Neuronal stem cell (in vitro differentiated cells): ENCODE results near the gene PALMD.

Experiments used
- DNase-seq: peaks from one replicate; pipeline ENCODE4 v3.0.0-alpha.2; 2013; ENCODE audit warnings: low spot score
- H2AFZ ChIP-seq: one replicate; pipeline ENCODE4 v1.6.1; 2013; ENCODE audit warnings: mild to moderate bottlenecking, low read length, inconsistent platforms
- H2AK5ac ChIP-seq: 2 replicates; pipeline ENCODE4 v1.6.1; 2013; ENCODE audit warnings: low read depth, mild to moderate bottlenecking, inconsistent platforms, low read length, moderate library complexity, mixed read lengths
- H2BK120ac ChIP-seq: 2 replicates; pipeline ENCODE4 v1.6.1; 2013; ENCODE audit warnings: low read depth, mild to moderate bottlenecking, inconsistent platforms, low read length, moderate library complexity, mixed read lengths
- H2BK12ac ChIP-seq: one replicate; pipeline ENCODE4 v1.6.1; 2013; ENCODE audit warnings: low read length, inconsistent platforms
- H2BK15ac ChIP-seq: 2 replicates; pipeline ENCODE4 v1.6.1; 2013; ENCODE audit warnings: mild to moderate bottlenecking, low read length, inconsistent platforms, mixed read lengths
- H2BK5ac ChIP-seq: one replicate; pipeline ENCODE4 v1.6.1; 2013; ENCODE audit warnings: inconsistent platforms, mild to moderate bottlenecking, low read length, moderate library complexity
- H3K14ac ChIP-seq: one replicate; pipeline ENCODE4 v1.6.1; 2013; ENCODE audit warnings: low read length, inconsistent platforms
- H3K18ac ChIP-seq: 2 replicates; pipeline ENCODE4 v1.6.1; 2013; ENCODE audit warnings: low read length, inconsistent platforms
- H3K23ac ChIP-seq: 2 replicates; pipeline ENCODE4 v1.6.1; 2013; ENCODE audit warnings: low read depth, mild to moderate bottlenecking, mixed read lengths, low read length, inconsistent platforms; ENCODE audit not compliant: poor library complexity
- H3K27ac ChIP-seq: replicated peaks from 3 replicates; pipeline ENCODE4 v1.5.1; 2013; ENCODE audit warnings: low read length, inconsistent platforms
- H3K27me3 ChIP-seq, 3 experiments: 2 replicates each; pipeline ENCODE4 v1.6.1; 2013; ENCODE audit warnings: low read length in 3 of 3, mild to moderate bottlenecking in 2 of 3, inconsistent platforms in 1 of 3, low read depth in 1 of 3, mixed read lengths in 1 of 3, moderate library complexity in 1 of 3; ENCODE audit not compliant: control insufficient read depth in 3 of 3, insufficient read depth in 3 of 3
- H3K36me3 ChIP-seq, 2 donors: replicated peaks in 1 of 2; 2 replicates each; pipeline ENCODE4 v1.6.1; 2013; ENCODE audit warnings: low read length in 2 of 2; ENCODE audit not compliant: control insufficient read depth in 2 of 2, insufficient read depth in 2 of 2
- H3K4ac ChIP-seq: 2 replicates; pipeline ENCODE4 v1.6.1; 2013; ENCODE audit warnings: inconsistent platforms, mild to moderate bottlenecking, low read length, moderate library complexity
- H3K4me1 ChIP-seq, 2 donors: 1 replicate in 1 of 2; 2 replicates in 1 of 2; pipeline ENCODE4 v1.6.1; 2013; ENCODE audit warnings: low read length in 2 of 2, low read depth in 1 of 2; ENCODE audit not compliant: control insufficient read depth in 2 of 2, insufficient read depth in 1 of 2
- H3K4me2 ChIP-seq: one replicate; pipeline ENCODE4 v1.6.1; 2013; ENCODE audit warnings: mild to moderate bottlenecking, low read length, inconsistent platforms; ENCODE audit not compliant: insufficient read depth, poor library complexity, severe bottlenecking
- H3K4me3 ChIP-seq, 2 donors: 2 replicates each; pipeline ENCODE4 v1.5.1; 2013; ENCODE audit warnings: low read length in 2 of 2, mild to moderate bottlenecking in 2 of 2, inconsistent platforms in 1 of 2, moderate library complexity in 1 of 2
- H3K79me1 ChIP-seq: one replicate; pipeline ENCODE4 v1.6.1; 2013; ENCODE audit warnings: low read depth, mild to moderate bottlenecking, inconsistent platforms, low read length, moderate library complexity
- H3K9ac ChIP-seq: one replicate; pipeline ENCODE4 v1.6.1; 2013; ENCODE audit warnings: mild to moderate bottlenecking, low read depth, low read length, inconsistent platforms; ENCODE audit not compliant: poor library complexity
- H3K9me3 ChIP-seq, 2 donors: replicated peaks in 1 of 2; 2 replicates each; pipeline versions ENCODE3 to v1.6.1; 2013; ENCODE audit warnings: low read length in 2 of 2, mild to moderate bottlenecking in 2 of 2, inconsistent platforms in 1 of 2, low read depth in 1 of 2, mixed read lengths in 1 of 2, moderate library complexity in 1 of 2; ENCODE audit not compliant: control insufficient read depth in 2 of 2, insufficient read depth in 1 of 2
- H4K8ac ChIP-seq: one replicate; pipeline ENCODE4 v1.6.1; 2013; ENCODE audit warnings: low read depth, mild to moderate bottlenecking, inconsistent platforms, low read length, moderate library complexity
- H4K91ac ChIP-seq: one replicate; pipeline ENCODE4 v1.6.1; 2013; ENCODE audit warnings: low read length, low read depth, mild to moderate bottlenecking, inconsistent platforms; ENCODE audit not compliant: poor library complexity
- WGBS, 2 donors: extraction: QIAGEN DNeasy Blood & Tissue Kit; methylation state at CpG; one replicate each; pipeline ENCODE4 v1.1.7; 2013; ENCODE audit warnings: missing lambda C conversion rate in 2 of 2, mixed read lengths in 1 of 2; ENCODE audit not compliant: insufficient read length in 2 of 2, insufficient replicate concordance in 1 of 2; ENCODE audit errors: extremely low coverage in 2 of 2; 5-methylcytosine and 5-hydroxymethylcytosine counted together

Gene PALMD

GRCh38 chr1:99657213-99658030, 11.5 kb downstream of the PALMD start:
- Histone ChIP-seq H2AFZ (no peak overlapping the region), H2AK5ac (no peak overlapping the region), H3K4me3 (no peak overlapping the region), H3K18ac (no peak overlapping the region), H3K36me3 (no peaks in the 10 kb centered on the region), H3K79me1 (no peaks in the 10 kb centered on the region), H3K9me3 (no peaks in the 10 kb centered on the region), H3K27me3 (no peaks in the 10 kb centered on the region), H2BK120ac (no peak overlapping the region), H3K9ac (no peak overlapping the region), H2BK15ac (no peak overlapping the region), H2BK5ac (no peak overlapping the region), H3K4me2 (no peak overlapping the region), H4K8ac (no peak overlapping the region), H3K4ac (no peak overlapping the region), H3K27ac (no peak overlapping the region), H3K4me1 (peaks cover 3 to 8% of the 10 kb centered on the region in 2 donors), H3K23ac (no peak overlapping the region), H2BK12ac (no peak overlapping the region), H3K14ac (no peak overlapping the region), H4K91ac (no peak overlapping the region)
- WGBS, 2 donors = no CpG with 5 or more reads among the region's 5 CpGs
- DNase-seq = no peak

- H3K27ac ChIP-seq = no peak overlapping the region
- H3K9ac ChIP-seq = no peak overlapping the region
- no peak overlapping the region for H2AFZ ChIP-seq
- no peaks in the 10 kb centered on the region for H3K27me3 ChIP-seq
- H3K4me2 ChIP-seq = no peak overlapping the region
- H2BK12ac ChIP-seq = no peak overlapping the region
- no peaks in the 10 kb centered on the region for H3K36me3 ChIP-seq
- no peak overlapping the region for H3K4me3 ChIP-seq
- H2BK15ac ChIP-seq = no peak overlapping the region
- no peak overlapping the region for H3K18ac ChIP-seq
- H3K4ac ChIP-seq = no peak overlapping the region
- no CpG with 5 or more reads among the region's 3 CpGs for WGBS, 2 donors
- no peak overlapping the region for H2BK120ac ChIP-seq
- no peak overlapping the region for H4K91ac ChIP-seq
- H2AK5ac ChIP-seq = no peak overlapping the region
- DNase-seq = no peak
- no peaks in the 10 kb centered on the region for H3K79me1 ChIP-seq
- H3K9me3 ChIP-seq = no peaks in the 10 kb centered on the region
- H3K14ac ChIP-seq = no peak overlapping the region
- no peak overlapping the region for H2BK5ac ChIP-seq
- peaks cover 6 to 7% of the 10 kb centered on the region in 2 donors for H3K4me1 ChIP-seq
- H4K8ac ChIP-seq = no peak overlapping the region
- no peak overlapping the region for H3K23ac ChIP-seq
These were observed 12.0 kb downstream of the PALMD start for GRCh38 chr1:99658031-99658290.

DNA sequence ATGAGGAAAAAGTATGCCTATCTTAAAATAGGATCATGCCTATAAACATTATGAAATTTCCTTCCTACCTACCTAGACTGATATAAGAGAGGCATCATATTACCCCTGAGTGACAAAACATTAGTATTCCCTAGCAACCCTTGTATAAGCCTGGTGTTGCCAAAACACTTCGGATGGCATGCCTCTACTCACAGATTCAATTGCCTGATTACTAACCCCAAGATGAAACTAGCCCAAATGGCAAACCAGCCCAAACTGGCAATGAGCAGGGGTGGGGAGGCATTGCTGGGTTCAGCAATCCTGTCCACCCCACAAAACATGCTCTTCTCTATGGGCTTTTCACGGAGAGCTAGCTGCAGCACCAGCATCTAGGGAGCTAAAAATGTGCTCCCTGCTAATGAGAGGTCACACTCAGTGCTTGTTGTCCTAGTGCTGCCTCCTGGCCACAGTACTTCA, 13.9 kb downstream of the PALMD start:
- Histone ChIP-seq H3K4me3 (no peak overlapping the region), H3K27ac (no peak overlapping the region)
- no peak for DNase-seq

DNA sequence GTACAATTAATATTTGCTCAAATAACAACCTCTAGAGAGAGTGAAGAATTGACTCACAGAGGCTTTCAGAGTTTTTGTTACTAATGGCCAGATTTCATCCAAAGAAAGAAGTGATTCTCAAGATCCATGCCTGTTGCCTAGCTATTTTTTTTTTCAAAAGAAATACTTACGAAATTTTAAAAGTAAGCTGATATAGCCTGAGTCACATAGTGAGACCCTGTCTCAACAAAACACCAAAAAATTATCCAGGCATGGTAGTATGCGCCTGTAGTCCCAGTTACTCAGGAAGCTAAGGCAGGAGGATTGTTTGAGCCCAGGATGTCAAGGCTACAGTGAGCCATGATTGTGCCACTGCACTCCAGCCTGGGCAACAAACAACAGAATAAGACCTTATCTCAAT, 14.6 kb downstream of the PALMD start:
- WGBS, 2 donors = no CpG with 5 or more reads among the region's 2 CpGs
- no peak overlapping the region for H2BK120ac ChIP-seq
- no peak overlapping the region for H3K4me3 ChIP-seq

More for the DNA sequence above, 13.9 kb downstream of the PALMD start:
- Histone ChIP-seq H3K27me3 (no peaks in the 10 kb centered on the region), H3K4me1 (peaks cover 5 to 8% of the 10 kb centered on the region in 2 donors), H4K91ac (no peak overlapping the region), H2BK15ac (no peak overlapping the region), H3K4ac (no peak overlapping the region), H2AK5ac (no peak overlapping the region), H2AFZ (no peak overlapping the region), H3K4me2 (no peak overlapping the region), H3K18ac (peak overlapping the region; percentile 84), H3K9me3 (no peaks in the 10 kb centered on the region), H3K36me3 (no peaks in the 10 kb centered on the region), H4K8ac (no peak overlapping the region), H2BK5ac (no peak overlapping the region), H2BK120ac (no peak overlapping the region), H3K14ac (no peak overlapping the region), H3K79me1 (no peaks in the 10 kb centered on the region), H3K9ac (no peak overlapping the region), H2BK12ac (no peak overlapping the region), H3K23ac (no peak overlapping the region)
- no CpG with 5 or more reads among the region's 2 CpGs for WGBS, 2 donors

More for the DNA sequence above, 14.6 kb downstream of the PALMD start:
- no peak overlapping the region for H3K18ac ChIP-seq
- no peak overlapping the region for H3K14ac ChIP-seq
- H2AFZ ChIP-seq = no peak overlapping the region
- no peak for DNase-seq
- no peak overlapping the region for H3K9ac ChIP-seq
- no peak overlapping the region for H2BK5ac ChIP-seq
- H3K23ac ChIP-seq = no peak overlapping the region
- no peaks in the 10 kb centered on the region for H3K36me3 ChIP-seq
- no peaks in the 10 kb centered on the region for H3K79me1 ChIP-seq
- no peak overlapping the region for H4K91ac ChIP-seq
- H3K27me3 ChIP-seq = no peaks in the 10 kb centered on the region
- H4K8ac ChIP-seq = no peak overlapping the region
- H3K9me3 ChIP-seq = no peaks in the 10 kb centered on the region
- no peak overlapping the region for H2BK12ac ChIP-seq
- H2AK5ac ChIP-seq = no peak overlapping the region
- no peak overlapping the region for H3K4me2 ChIP-seq
- H2BK15ac ChIP-seq = no peak overlapping the region
- H3K27ac ChIP-seq = no peak overlapping the region
- H3K4ac ChIP-seq = no peak overlapping the region
- H3K4me1 ChIP-seq = peaks cover 5 to 8% of the 10 kb centered on the region in 2 donors
